NCI-H2227 (cell line): Measurements from ENCODE around the gene ITGB8.
A peak's percentile ranks its signal among the peaks of the same experiment; 100 is the strongest.
"Not testable (repeated sequence)": the region's sequence is repeated elsewhere in the genome, so short reads cannot be mapped to it uniquely, and the experiment has no call there.

Source experiments
- DNase-seq: peaks from one replicate; lab custom pipeline; 2025; ENCODE audit not compliant: unreplicated experiment; lab: John Stamatoyannopoulos, UW

ITGB8 gene

GRCh38 chr7:20330239-20330927, at the start of gene ITGB8:
Gene ITGB8 (plus strand): TSS chr7:20330900. CDS start chr7:20331807, 907 bp downstream.
- peak; percentile 81 for DNase-seq

GRCh38 chr7:20282959-20283358, 47.7 kb upstream of the ITGB8 start:
- DNase-seq: no peak

- no peak for DNase-seq
Observed at GRCh38 chr7:20283385-20283784, 47.3 kb upstream of the ITGB8 start.

GRCh38 chr7:20284003-20284770, 46.5 kb upstream of the ITGB8 start:
- DNase-seq: no peak

- DNase-seq: no peak
Observed at GRCh38 chr7:20284771-20285143, 45.9 kb upstream of the ITGB8 start.

GRCh38 chr7:20287317-20287716, 43.4 kb upstream of the ITGB8 start:
- no peak for DNase-seq

- DNase-seq: no peak
Observed at GRCh38 chr7:20288036-20288435, 42.7 kb upstream of the ITGB8 start.

GRCh38 chr7:20290505-20291111, 40.1 kb upstream of the ITGB8 start:
- no peak for DNase-seq

- no peak for DNase-seq
Observed at GRCh38 chr7:20293336-20293735, 37.4 kb upstream of the ITGB8 start.

GRCh38 chr7:20296444-20296843, 34.3 kb upstream of the ITGB8 start:
- no peak for DNase-seq

- no peak for DNase-seq
Observed at GRCh38 chr7:20296901-20297300, 33.8 kb upstream of the ITGB8 start.

- no peak for DNase-seq
Observed at GRCh38 chr7:20298486-20298901, 32.2 kb upstream of the ITGB8 start.

- no peak for DNase-seq
Observed at GRCh38 chr7:20299145-20299544, 31.6 kb upstream of the ITGB8 start.

GRCh38 chr7:20299647-20300312, 30.9 kb upstream of the ITGB8 start:
- DNase-seq: no peak

- DNase-seq: no peak
Observed at GRCh38 chr7:20301311-20301939, 29.3 kb upstream of the ITGB8 start.

- DNase-seq: not testable (repeated sequence)
Observed at GRCh38 chr7:20302300-20302699, 28.4 kb upstream of the ITGB8 start.

GRCh38 chr7:20302891-20303290, 27.8 kb upstream of the ITGB8 start:
- DNase-seq: no peak

GRCh38 chr7:20304366-20304765, 26.3 kb upstream of the ITGB8 start:
- no peak for DNase-seq

- no peak for DNase-seq
Observed at GRCh38 chr7:20305726-20306125, 25.0 kb upstream of the ITGB8 start.

GRCh38 chr7:20306180-20306946, 24.3 kb upstream of the ITGB8 start:
- no peak for DNase-seq
